ENCODE data around the gene AMZ1.

Gene AMZ1

DNA sequence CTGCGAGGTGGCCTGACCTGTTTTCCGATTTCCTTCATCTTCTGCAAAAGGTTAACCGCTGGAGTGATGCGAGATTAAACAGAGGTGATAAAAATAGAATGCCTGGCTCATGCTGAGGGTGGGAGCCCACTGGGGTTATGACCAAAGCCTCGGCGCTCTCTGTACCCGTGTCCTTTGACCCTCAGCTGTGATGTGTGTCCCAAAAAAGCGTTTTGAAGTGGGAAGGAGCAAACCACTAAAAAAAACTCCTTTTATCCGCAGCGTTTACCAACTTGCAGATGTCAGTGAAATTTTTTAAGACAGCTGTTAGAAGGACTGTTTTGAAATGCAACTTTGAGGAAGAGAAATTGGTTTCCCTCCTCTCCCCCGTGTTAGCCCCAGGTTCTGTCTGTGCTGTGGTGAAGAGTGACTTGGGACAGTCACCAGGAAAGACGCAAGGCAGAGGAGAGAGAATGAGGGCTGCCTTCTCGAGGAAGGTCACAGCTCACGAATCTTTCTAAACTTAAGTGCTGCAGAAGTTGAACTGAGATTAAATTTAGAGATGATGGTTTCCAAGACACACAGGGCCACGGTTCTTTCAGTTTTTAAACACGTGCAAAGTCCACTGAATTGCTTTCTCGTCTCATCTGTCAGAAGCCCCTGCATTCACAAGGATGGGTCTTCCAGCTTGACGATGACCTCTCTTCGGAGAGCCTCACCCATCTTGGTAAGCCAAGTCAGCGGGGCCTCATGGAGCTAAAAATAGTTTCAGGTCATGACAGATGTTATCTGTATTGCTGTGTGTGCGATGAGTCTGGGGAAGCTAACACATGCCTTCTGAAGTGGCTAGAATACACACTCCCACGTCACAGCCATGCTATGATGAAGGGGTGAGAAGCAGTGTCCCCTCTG is 27.6 kb downstream of the AMZ1 start:
- TF ChIP-seq POLR2A (IDR thresholded peaks at IDR 0.05; ENCODE audit: low read depth, low read length): no peak
- TF ChIP-seq SPI1 (IDR thresholded peaks at IDR 0.05; ENCODE audit: low read depth, low read length): peak; percentile 37
- DNase-seq (ENCODE audit: insufficient read length, low spot score) (no peak), FAIRE-seq (peak; percentile 90)

DNA sequence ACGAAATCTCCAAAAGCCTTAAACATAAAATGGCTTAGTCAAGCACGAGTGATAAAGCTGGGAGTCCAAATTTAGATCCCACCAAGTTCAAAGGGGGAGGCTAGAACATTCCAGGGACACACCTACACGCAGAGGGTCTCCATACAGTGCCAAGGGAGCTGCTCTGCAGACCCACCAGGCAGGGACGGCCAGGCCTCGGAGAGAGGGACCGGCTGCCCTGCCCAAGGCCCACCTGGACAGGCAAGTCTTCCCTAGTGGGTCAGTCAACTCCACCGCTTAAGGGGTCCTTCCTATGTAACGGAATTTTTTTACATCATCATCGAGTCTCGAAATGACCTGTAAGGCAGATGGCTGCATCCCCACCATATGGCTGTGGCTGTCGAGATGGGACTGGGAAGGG is 28.5 kb downstream of the AMZ1 start:
- peak; percentile 5 for FAIRE-seq
- TF ChIP-seq POLR2A (IDR thresholded peaks at IDR 0.05; ENCODE audit: low read depth, low read length) (no peak), PAX5 (IDR thresholded peaks at IDR 0.05; ENCODE audit: insufficient read depth, low read length, severe bottlenecking) (no peak), SPI1 (IDR thresholded peaks at IDR 0.05; ENCODE audit: low read depth, low read length) (no peak), TAF1 (IDR thresholded peaks at IDR 0.05; ENCODE audit: low read depth, low read length) (no peak), POLR2AphosphoS5 (IDR thresholded peaks at IDR 0.05; ENCODE audit: low read depth, low read length) (no peak)
- DNase-seq (ENCODE audit: insufficient read length, low spot score): no peak

DNA sequence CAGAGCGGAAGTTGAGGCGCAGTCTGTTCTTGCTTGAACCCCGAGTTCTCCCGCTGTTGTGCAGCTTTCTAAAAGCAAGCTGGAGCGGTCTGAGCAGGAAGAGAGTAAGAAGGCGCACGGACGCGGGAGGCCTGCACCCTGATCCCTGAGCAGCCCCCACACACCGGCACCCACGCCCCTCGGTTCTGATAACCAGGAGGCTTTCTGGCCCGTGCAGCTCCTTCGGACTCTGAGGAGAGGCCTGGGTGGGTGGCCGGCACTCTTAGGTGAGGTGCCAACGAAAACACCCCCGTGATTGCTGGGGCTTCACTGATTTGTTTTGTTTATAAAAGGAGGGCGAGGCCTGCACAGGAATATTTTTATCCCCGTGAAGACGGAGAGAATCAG is 28.9 kb downstream of the AMZ1 start:
- TF ChIP-seq PAX5 (IDR thresholded peaks at IDR 0.05; ENCODE audit: insufficient read depth, low read length, severe bottlenecking) (no peak), POLR2A (IDR thresholded peaks at IDR 0.05; ENCODE audit: low read depth, low read length) (no peak)
- DNase-seq (ENCODE audit: insufficient read length, low spot score) (no peak), FAIRE-seq (peak; percentile 23)

DNA sequence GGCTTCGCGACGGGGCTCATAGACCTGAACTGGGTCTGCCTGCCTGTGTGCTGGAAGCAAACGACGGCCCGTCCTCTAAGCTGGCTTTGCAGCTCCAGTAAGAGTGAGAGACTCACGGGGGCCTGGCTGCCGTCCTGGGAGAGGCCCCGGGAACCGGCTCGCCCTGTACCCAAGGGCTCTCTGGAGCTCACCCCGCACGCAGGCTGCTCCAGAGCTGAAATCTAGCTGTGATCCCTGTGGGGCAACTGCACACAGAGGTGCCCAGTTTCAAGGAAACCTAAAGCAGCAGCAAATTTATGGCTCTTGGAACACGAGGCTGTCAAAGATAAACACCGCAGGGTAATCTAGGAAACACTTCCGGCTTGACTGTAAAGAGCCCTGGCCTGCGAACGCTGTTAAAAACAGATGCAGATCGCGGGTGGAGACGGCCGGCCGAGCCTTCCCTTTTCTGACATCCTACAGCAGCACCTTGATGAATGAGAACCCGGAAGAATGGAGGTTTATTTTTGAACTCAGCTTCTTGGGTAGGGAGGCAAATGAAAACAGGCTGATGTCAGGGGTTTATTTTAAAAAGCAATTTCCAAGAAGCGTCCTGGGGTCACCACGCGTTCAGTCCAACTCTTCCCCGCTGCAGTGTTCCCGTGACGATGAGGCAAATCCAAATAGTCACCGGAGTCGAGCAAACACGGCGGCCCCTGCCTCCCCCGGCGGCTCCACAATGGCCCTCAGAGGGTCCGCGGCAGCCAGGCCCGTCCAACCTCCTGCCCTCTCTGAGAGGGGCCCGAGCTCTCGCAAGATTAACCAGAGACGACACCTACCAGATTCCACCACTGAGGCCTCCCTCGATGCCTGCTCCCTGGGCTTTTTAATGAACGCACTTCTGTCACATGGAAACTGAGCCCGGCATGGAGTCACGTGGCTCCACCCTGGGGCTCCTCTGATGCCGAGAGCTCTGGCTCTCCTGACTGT is 29.6 kb downstream of the AMZ1 start:
- peak; percentile 61 for DNase-seq (ENCODE audit: insufficient read length, low spot score)
- no peak for FAIRE-seq
- TF ChIP-seq TAF1 (IDR thresholded peaks at IDR 0.05; ENCODE audit: low read depth, low read length) (no peak), POLR2A (IDR thresholded peaks at IDR 0.05; ENCODE audit: low read depth, low read length) (no peak), POLR2AphosphoS5 (IDR thresholded peaks at IDR 0.05; ENCODE audit: low read depth, low read length) (no peak), POU2F2 (IDR thresholded peaks at IDR 0.05; ENCODE audit: low read depth, low read length) (no peak), SPI1 (IDR thresholded peaks at IDR 0.05; ENCODE audit: low read depth, low read length) (no peak; the same call in 1 of the 2 replicates), PAX5 (IDR thresholded peaks at IDR 0.05; ENCODE audit: insufficient read depth, low read length, severe bottlenecking) (no peak)

DNA sequence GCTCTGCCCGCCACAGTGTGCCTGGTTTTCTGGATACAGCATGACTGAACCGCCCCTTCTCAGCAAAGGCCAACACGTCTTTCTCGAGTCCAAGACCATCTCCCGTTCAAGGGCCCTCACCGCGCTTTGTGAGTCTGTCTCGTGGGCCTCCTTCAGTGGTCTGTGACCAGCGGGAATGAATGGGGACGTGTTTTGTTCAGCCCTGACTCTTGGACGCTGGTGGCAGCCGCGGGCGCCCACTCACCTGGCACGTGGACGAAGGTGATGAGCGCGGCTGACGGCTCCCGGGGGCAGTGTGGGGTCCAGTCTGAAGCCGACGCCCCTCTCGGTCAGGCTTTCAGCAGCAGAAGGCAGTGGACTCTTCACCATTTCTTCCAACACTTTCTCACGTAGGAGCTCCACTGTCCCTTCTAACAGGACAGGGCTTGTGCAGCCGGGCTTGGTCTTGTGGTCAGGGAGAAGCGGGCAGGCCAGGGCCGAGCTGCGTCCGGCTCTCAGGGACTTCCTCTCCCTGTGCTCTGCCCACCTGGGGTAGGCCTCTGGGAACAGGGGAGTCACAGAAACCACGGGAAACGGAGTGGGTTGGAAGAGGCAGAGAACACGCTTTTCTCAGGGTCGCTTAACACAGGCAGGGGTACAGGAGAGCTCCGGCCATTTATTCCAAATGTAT is 30.4 kb downstream of the AMZ1 start:
- no peak for TF ChIP-seq POLR2AphosphoS5 (IDR thresholded peaks at IDR 0.05; ENCODE audit: low read depth, low read length)
- no peak for TF ChIP-seq POU2F2 (IDR thresholded peaks at IDR 0.05; ENCODE audit: low read depth, low read length)
- no peak for TF ChIP-seq SPI1 (IDR thresholded peaks at IDR 0.05; ENCODE audit: low read depth, low read length)
- no peak for TF ChIP-seq TAF1 (IDR thresholded peaks at IDR 0.05; ENCODE audit: low read depth, low read length)
- TF ChIP-seq POLR2A (IDR thresholded peaks at IDR 0.05; ENCODE audit: low read depth, low read length): no peak
- no peak for TF ChIP-seq PAX5 (IDR thresholded peaks at IDR 0.05; ENCODE audit: insufficient read depth, low read length, severe bottlenecking)
- FAIRE-seq: no peak
- no peak for DNase-seq (ENCODE audit: insufficient read length, low spot score)

DNA sequence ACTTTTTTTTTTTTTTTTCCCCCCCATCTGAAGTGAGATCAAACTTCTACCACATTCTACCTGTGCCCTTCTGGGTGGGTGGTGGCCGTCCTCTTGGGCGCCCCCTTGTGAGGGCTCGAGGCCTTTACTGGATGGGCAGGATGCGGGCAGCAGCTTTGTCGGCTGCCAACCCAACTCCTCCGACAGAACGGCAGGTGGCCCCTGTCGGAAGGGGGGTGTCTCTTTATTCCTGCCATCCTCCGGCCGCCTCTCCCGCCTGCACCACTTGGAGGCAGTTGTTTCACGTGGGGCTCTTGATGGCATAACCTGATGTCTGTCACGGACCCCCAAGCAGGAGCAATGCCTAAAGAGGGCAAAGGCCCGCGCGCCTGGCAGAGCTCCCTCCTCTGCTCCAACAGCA is 31.0 kb downstream of the AMZ1 start:
- TF ChIP-seq POLR2A (IDR thresholded peaks at IDR 0.05; ENCODE audit: low read depth, low read length) (no peak), POU2F2 (IDR thresholded peaks at IDR 0.05; ENCODE audit: low read depth, low read length) (no peak), TAF1 (IDR thresholded peaks at IDR 0.05; ENCODE audit: low read depth, low read length) (no peak), POLR2AphosphoS5 (IDR thresholded peaks at IDR 0.05; ENCODE audit: low read depth, low read length) (no peak), SPI1 (IDR thresholded peaks at IDR 0.05; ENCODE audit: low read depth, low read length) (no peak), PAX5 (IDR thresholded peaks at IDR 0.05; ENCODE audit: insufficient read depth, low read length, severe bottlenecking) (no peak)
- FAIRE-seq (no peak), DNase-seq (ENCODE audit: insufficient read length, low spot score) (no peak)

DNA sequence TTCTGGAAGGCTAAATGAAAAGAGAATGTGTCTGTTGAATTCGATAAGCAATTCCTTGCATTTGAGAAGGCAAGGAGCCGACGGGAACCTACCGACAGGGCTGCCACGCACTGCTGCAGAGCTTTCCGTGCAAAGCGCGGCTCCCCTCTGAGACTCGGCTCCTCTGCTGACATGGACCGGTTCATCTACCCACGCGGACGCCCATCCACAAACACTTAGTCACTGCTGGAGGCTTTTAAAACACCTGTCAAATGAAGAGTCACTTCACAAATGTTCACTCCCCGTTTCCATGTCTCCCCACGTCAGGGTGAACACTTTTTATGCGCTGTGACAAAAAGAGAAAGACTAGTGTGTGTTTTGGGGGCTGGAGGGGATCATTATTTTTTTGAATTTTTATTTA is 32.0 kb downstream of the AMZ1 start:
- TF ChIP-seq POLR2AphosphoS5 (IDR thresholded peaks at IDR 0.05; ENCODE audit: low read depth, low read length) (no peak), SPI1 (IDR thresholded peaks at IDR 0.05; ENCODE audit: low read depth, low read length) (no peak), PAX5 (IDR thresholded peaks at IDR 0.05; ENCODE audit: insufficient read depth, low read length, severe bottlenecking) (no peak), TAF1 (IDR thresholded peaks at IDR 0.05; ENCODE audit: low read depth, low read length) (no peak), POU2F2 (IDR thresholded peaks at IDR 0.05; ENCODE audit: low read depth, low read length) (no peak), POLR2A (IDR thresholded peaks at IDR 0.05; ENCODE audit: low read depth, low read length) (no peak)
- DNase-seq (ENCODE audit: insufficient read length, low spot score) (no peak), FAIRE-seq (no peak)

DNA sequence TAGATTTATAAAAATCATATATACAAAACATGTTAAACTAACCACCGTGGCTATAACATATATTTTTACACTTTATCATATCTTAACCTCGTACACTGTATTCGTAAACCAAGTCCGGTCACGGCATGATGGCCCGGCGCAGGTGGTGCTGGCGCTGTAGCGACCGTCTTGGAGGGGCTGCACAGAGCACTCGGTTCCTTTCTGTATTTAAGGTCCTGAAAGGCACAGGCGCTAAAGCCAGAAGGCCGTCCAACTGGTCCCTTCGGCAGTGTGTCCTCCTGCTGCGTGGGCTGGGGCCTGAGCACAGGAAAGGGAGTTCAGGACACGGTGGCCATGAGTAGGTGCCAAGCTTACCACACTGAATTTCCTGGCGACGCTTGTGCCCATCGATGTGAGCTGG is 33.8 kb downstream of the AMZ1 start:
- FAIRE-seq (no peak), DNase-seq (ENCODE audit: insufficient read length, low spot score) (no peak)
- no peak for TF ChIP-seq POLR2A (IDR thresholded peaks at IDR 0.05; ENCODE audit: low read depth, low read length)
- TF ChIP-seq PAX5 (IDR thresholded peaks at IDR 0.05; ENCODE audit: insufficient read depth, low read length, severe bottlenecking): no peak
- TF ChIP-seq POU2F2 (IDR thresholded peaks at IDR 0.05; ENCODE audit: low read depth, low read length): no peak
- TF ChIP-seq TAF1 (IDR thresholded peaks at IDR 0.05; ENCODE audit: low read depth, low read length): no peak
- TF ChIP-seq POLR2AphosphoS5 (IDR thresholded peaks at IDR 0.05; ENCODE audit: low read depth, low read length): no peak
- TF ChIP-seq SPI1 (IDR thresholded peaks at IDR 0.05; ENCODE audit: low read depth, low read length): no peak

DNA sequence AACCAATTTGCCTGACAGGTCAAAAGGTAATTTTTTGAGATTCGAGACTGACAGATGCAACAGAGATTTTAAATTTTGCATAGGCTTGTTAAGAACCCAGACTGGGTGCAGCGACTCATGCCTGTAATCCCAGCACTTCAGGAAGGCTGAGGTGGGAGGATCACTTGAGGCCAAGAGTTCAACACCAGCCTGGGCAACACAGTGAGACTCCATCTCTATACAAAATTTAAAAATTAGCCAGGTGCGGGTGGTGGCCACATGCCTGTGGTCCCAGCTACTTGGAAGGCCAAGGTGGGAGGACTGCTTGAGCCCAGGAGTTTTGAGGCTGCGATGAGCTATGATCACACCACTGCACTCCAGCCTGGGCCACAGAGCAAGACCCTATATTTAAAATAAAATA is 34.6 kb downstream of the AMZ1 start:
- no peak for TF ChIP-seq SPI1 (IDR thresholded peaks at IDR 0.05; ENCODE audit: low read depth, low read length)
- TF ChIP-seq POLR2AphosphoS5 (IDR thresholded peaks at IDR 0.05; ENCODE audit: low read depth, low read length): no peak
- no peak for TF ChIP-seq TAF1 (IDR thresholded peaks at IDR 0.05; ENCODE audit: low read depth, low read length)
- TF ChIP-seq POU2F2 (IDR thresholded peaks at IDR 0.05; ENCODE audit: low read depth, low read length): no peak
- TF ChIP-seq PAX5 (IDR thresholded peaks at IDR 0.05; ENCODE audit: insufficient read depth, low read length, severe bottlenecking): no peak
- TF ChIP-seq POLR2A (IDR thresholded peaks at IDR 0.05; ENCODE audit: low read depth, low read length): no peak
- DNase-seq (ENCODE audit: insufficient read length, low spot score): no peak
- no peak for FAIRE-seq

Measured in GM12891 (cell line).